Fibroblast of mammary gland (primary cell): Measurements from ENCODE around the gene GFI1B.
"Not testable (repeated sequence)": the region's sequence is repeated elsewhere in the genome, so short reads cannot be mapped to it uniquely, and the experiment has no call there.

ENCODE experiments used
- DNase-seq: peaks from one replicate; pipeline ENCODE4 v3.0.0-alpha.2; 2010; ENCODE audit warnings: low read depth
- H3K4me3 ChIP-seq: 2 replicates; pipeline ENCODE4 v1.5.1; 2011; ENCODE audit warnings: low read depth, mild to moderate bottlenecking, low read length, moderate library complexity; ENCODE audit not compliant: control insufficient read depth
- CTCF ChIP-seq: conservative IDR thresholded peaks from 2 replicates; pipeline ENCODE4 v1.5.1; 2011; ENCODE audit warnings: low read depth, low read length, inconsistent platforms; ENCODE audit not compliant: control insufficient read depth, insufficient read depth

The GFI1B gene

GRCh38 chr9:132948482-132949050 lies 29.9 kb upstream of the GFI1B start:
- no peak overlapping the region for H3K4me3 ChIP-seq
- DNase-seq = no peak
- TF ChIP-seq CTCF = no peak

DNA sequence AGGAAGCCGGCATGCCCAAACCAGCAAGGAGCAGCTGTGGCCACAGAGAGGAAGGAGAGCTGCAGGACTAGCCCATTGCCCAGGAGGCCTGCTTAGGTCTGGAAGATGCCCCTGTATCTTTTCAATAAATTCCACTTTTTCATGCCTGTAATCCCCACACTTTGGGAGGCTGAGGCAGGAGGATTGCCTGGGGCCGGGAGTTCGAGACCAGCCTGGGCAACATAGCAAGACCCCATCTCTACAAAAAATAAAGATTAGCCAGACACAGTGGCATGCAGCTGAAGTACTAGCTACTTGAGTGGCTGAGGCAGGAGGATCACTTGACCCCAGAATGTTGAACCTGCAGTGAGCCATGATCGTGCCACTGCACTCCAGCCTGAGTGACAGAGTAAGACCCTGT lies 28.8 kb upstream of the GFI1B start:
- no peak for TF ChIP-seq CTCF
- no peak for DNase-seq
- no peak overlapping the region for H3K4me3 ChIP-seq

DNA sequence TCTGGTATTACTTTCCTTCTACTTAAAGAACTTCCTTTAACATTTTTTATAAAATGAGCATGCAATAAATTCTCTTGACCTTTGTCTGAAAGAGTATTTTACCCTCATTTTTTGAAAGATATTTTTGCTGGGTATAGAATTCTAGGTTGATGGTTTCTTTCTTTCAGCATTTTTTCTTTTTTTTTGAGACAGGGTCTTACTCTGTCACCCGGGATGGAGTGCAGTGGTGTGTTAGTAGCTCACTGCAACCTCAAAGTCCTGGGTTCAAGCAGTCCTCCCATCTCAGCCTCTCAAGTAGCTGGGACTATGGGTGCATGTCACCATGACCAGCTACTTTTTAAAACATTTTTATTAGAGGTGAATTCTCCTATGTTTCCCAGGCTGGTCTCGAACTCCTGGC lies 23.4 kb upstream of the GFI1B start:
- no peak for DNase-seq
- no peak for TF ChIP-seq CTCF
- no peak overlapping the region for H3K4me3 ChIP-seq

DNA sequence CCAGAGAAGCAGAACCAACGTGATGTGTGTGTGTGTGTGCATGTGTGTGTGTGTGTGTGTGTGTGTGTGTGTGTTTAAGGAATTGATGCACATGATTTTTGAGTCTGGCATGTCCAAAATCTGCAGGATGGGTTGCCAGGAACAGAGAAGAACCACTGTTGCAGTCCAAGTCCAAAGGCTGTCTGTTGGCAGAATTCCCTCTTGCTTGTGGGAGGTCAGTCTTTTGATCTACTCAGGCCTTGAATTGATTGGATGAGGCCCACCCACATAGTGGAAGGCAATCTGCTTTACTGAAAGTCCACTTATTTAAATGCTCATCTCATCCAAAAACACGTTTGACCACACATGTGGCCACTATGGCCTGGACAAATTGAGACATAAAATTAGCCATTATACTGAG lies 22.7 kb upstream of the GFI1B start:
- H3K4me3 ChIP-seq = no peak overlapping the region
- no peak for DNase-seq
- TF ChIP-seq CTCF = no peak

DNA sequence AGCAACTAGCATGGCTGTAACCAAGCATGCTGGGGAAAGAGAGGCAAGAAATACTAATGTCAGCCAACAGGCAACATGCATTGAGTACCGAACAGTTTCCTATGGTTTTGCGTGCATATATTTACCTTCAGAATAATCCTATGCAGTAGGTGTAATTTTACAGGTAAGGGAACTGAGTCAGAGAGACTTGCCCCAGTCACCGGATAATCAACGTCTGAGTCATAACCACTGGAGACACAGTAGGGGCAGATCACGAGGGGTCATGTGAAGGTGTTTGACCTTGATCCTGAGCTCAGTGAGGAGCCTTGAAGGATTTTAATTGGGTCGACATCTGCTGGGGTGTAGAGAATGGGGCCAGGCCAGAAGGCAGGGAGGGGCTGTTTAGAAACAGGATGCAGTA lies 20.7 kb upstream of the GFI1B start:
- TF ChIP-seq CTCF = no peak
- no peak overlapping the region for H3K4me3 ChIP-seq
- no peak for DNase-seq

- no peak for DNase-seq
- H3K4me3 ChIP-seq = no peak overlapping the region
- no peak for TF ChIP-seq CTCF
These were observed 17.5 kb upstream of the GFI1B start for GRCh38 chr9:132961002-132961401.

DNA sequence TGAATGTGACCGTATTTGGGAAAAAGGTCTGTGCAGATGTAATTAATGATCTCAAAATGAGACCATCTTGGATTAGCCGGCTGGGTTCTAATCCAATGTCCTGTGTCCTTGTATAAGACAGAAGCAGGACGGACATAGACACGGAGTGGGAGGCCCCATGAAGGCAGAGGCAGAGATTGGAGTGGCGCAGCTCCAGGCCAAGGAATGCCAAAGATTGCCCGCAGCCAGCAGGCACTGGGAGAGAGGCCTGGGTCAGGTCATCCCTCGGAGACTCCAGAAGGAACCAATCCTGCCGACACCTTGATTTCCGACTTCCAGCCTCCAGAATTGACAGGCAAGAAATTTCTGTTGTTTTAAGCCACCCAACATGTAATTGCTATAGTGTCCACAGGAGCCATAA lies 13.0 kb upstream of the GFI1B start:
- TF ChIP-seq CTCF = no peak

DNA sequence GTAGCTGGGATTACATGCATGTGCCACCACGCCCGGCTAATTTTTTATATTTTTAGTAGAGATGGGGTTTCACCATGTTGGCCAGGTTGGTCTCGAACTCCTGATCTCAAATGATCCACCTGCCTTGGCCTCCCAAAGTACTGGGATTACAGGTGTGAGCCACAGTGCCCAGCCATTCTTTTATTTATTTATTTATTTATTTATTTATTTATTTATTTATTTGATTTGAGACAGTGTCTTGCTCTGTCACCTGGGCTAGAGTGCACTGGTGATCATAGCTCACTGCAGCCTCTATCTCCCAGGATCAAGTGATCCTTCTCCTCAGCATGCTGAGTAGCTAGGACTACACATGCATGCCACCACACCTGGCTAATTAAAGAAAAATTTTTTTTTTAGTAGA lies 10.6 kb upstream of the GFI1B start:
- H3K4me3 ChIP-seq, DNase-seq: not testable (repeated sequence)

More for the DNA sequence above, 13.0 kb upstream of the GFI1B start:
- DNase-seq = no peak
- H3K4me3 ChIP-seq = no peak overlapping the region
